Stimulated activated CD4-positive, alpha-beta T cell treated with anti-CD3 and anti-CD28 coated beads, Interleukin-12 subunit alpha, Interleukin-12 subunit beta, amount 100 ng/mL, for 48 hours (primary cell): Measurements from ENCODE around the gene HAO1.
"Not testable (repeated sequence)": the region's sequence is repeated elsewhere in the genome, so short reads cannot be mapped to it uniquely, and the experiment has no call there.

ENCODE experiments used
- DNase-seq, 3 donors: peaks; one replicate each; pipeline ENCODE4 v3.0.0-alpha.2; 2020; ENCODE audit warnings: low read depth in 2 of 3, low spot score in 1 of 3

The HAO1 gene

GRCh38 chr20:7940341-7940740 lies at the start of gene HAO1:
Gene HAO1 (minus strand): TSS chr20:7940458. CDS start chr20:7940422, 36 bp downstream.
- DNase-seq: no peak

- no peak for DNase-seq
Observed at GRCh38 chr20:7989379-7989778, 49.1 kb upstream of the HAO1 start.

GRCh38 chr20:7985916-7986315 lies 45.7 kb upstream of the HAO1 start:
- no peak for DNase-seq

GRCh38 chr20:7984192-7984591 lies 43.9 kb upstream of the HAO1 start:
- DNase-seq: no peak

GRCh38 chr20:7981374-7981773 lies 41.1 kb upstream of the HAO1 start:
- DNase-seq: no peak

- no peak for DNase-seq
Observed at GRCh38 chr20:7980332-7981046, 40.2 kb upstream of the HAO1 start.

GRCh38 chr20:7977709-7978108 lies 37.5 kb upstream of the HAO1 start:
- DNase-seq: no peak

GRCh38 chr20:7975851-7976414 lies 35.7 kb upstream of the HAO1 start:
- no peak for DNase-seq

GRCh38 chr20:7974785-7975435 lies 34.7 kb upstream of the HAO1 start:
- DNase-seq: no peak

GRCh38 chr20:7971536-7972280 lies 31.4 kb upstream of the HAO1 start:
- DNase-seq: no peak

- DNase-seq: no peak
Observed at GRCh38 chr20:7967199-7967844, 27.1 kb upstream of the HAO1 start.

GRCh38 chr20:7966176-7966575 lies 25.9 kb upstream of the HAO1 start:
- DNase-seq: no peak

- no peak for DNase-seq
Observed at GRCh38 chr20:7959484-7959883, 19.2 kb upstream of the HAO1 start.

GRCh38 chr20:7956561-7956960 lies 16.3 kb upstream of the HAO1 start:
- not testable (repeated sequence) for DNase-seq

- no peak for DNase-seq
Observed at GRCh38 chr20:7950387-7950786, 10.1 kb upstream of the HAO1 start.

- DNase-seq: no peak
Observed at GRCh38 chr20:7943891-7944290, 3.6 kb upstream of the HAO1 start.

- DNase-seq: no peak
Observed at GRCh38 chr20:7939663-7940062, 595 bp downstream of the HAO1 start.

- no peak for DNase-seq
Observed at GRCh38 chr20:7938058-7938457, 2.2 kb downstream of the HAO1 start.

- no peak for DNase-seq
Observed at GRCh38 chr20:7937328-7937727, 2.9 kb downstream of the HAO1 start.

GRCh38 chr20:7935027-7935551 lies 5.2 kb downstream of the HAO1 start:
- DNase-seq: no peak

- no peak for DNase-seq
Observed at GRCh38 chr20:7933346-7933745, 6.9 kb downstream of the HAO1 start.
